ENCODE measurements around the gene ZNF436.
A peak's percentile ranks its signal among the peaks of the same experiment; 100 is the strongest.
"Not testable (repeated sequence)": the region's sequence is repeated elsewhere in the genome, so short reads cannot be mapped to it uniquely, and the experiment has no call there.

Gene ZNF436

GRCh38 chr1:23385119-23385621 is 15.5 kb upstream of the ZNF436 start:
- H3K4me3 ChIP-seq (ENCODE audit: low read depth, low read length): no peak overlapping the region
- TF ChIP-seq CTCF (IDR thresholded peaks at IDR 0.05; ENCODE audit: low read depth, low read length): no peak
- in situ Hi-C loops (cut with HindIII; ENCODE audit: low sequenced_read_pairs): no loop called here
- DNase-seq (ENCODE audit: low read depth, low spot score): no peak

- DNase-seq (ENCODE audit: low read depth, low spot score): peak; percentile 52
- TF ChIP-seq CTCF (IDR thresholded peaks at IDR 0.05; ENCODE audit: low read depth, low read length): no peak
- in situ Hi-C loops (cut with HindIII; ENCODE audit: low sequenced_read_pairs): no loop called here
- H3K4me3 ChIP-seq (ENCODE audit: low read depth, low read length): no peak overlapping the region
Observed at GRCh38 chr1:23384312-23385058, 14.8 kb upstream of the ZNF436 start.

GRCh38 chr1:23383577-23384311 is 14.1 kb upstream of the ZNF436 start:
- no peak overlapping the region for H3K4me3 ChIP-seq (ENCODE audit: low read depth, low read length)
- in situ Hi-C loops (cut with HindIII; ENCODE audit: low sequenced_read_pairs): no loop called here
- TF ChIP-seq CTCF (IDR thresholded peaks at IDR 0.05; ENCODE audit: low read depth, low read length): no peak
- DNase-seq (ENCODE audit: low read depth, low spot score): no peak

GRCh38 chr1:23381233-23381885 is 11.7 kb upstream of the ZNF436 start:
- DNase-seq (ENCODE audit: low read depth, low spot score): no peak
- in situ Hi-C loops (cut with HindIII; ENCODE audit: low sequenced_read_pairs): no loop called here
- H3K4me3 ChIP-seq (ENCODE audit: low read depth, low read length): no peak overlapping the region
- TF ChIP-seq CTCF (IDR thresholded peaks at IDR 0.05; ENCODE audit: low read depth, low read length): no peak

GRCh38 chr1:23380719-23381118 is 11.1 kb upstream of the ZNF436 start:
- no peak overlapping the region for H3K4me3 ChIP-seq (ENCODE audit: low read depth, low read length)
- in situ Hi-C loops (cut with HindIII; ENCODE audit: low sequenced_read_pairs): no loop called here
- DNase-seq (ENCODE audit: low read depth, low spot score): no peak
- no peak for TF ChIP-seq CTCF (IDR thresholded peaks at IDR 0.05; ENCODE audit: low read depth, low read length)

GRCh38 chr1:23380236-23380635 is 10.6 kb upstream of the ZNF436 start:
- H3K4me3 ChIP-seq (ENCODE audit: low read depth, low read length); in situ Hi-C loops (cut with HindIII; ENCODE audit: low sequenced_read_pairs); DNase-seq (ENCODE audit: low read depth, low spot score): not testable (repeated sequence)

Measured in astrocyte of the spinal cord (primary cell).